HCT116 (cell line): ENCODE results near the gene DEPDC4.

Experiments
- FOSL1 ChIP-seq: IDR thresholded peaks from 2 replicates; pipeline ENCODE4 v1.6.1; 2012; ENCODE audit warnings: low read depth
- POLR2A ChIP-seq: IDR thresholded peaks from 2 replicates; pipeline ENCODE4 v1.7.0; 2011; ENCODE audit warnings: borderline replicate concordance; ENCODE audit not compliant: insufficient read depth, insufficient read length; ENCODE audit errors: extremely low read depth
- POLR2AphosphoS5 ChIP-seq: IDR thresholded peaks from 2 replicates; pipeline ENCODE4 v1.6.1; 2011; ENCODE audit warnings: mild to moderate bottlenecking, low read depth, low read length, moderate library complexity
- RAD21 ChIP-seq: IDR thresholded peaks from 2 replicates; pipeline ENCODE4 v1.6.1; 2012; ENCODE audit warnings: low read depth, mild to moderate bottlenecking
- SIN3A ChIP-seq: IDR thresholded peaks from 2 replicates; pipeline ENCODE4 v1.6.1; 2012; ENCODE audit warnings: low read depth
- TCF7L2 ChIP-seq: IDR thresholded peaks from 2 replicates; pipeline ENCODE4 v1.7.0; 2011; ENCODE audit warnings: borderline replicate concordance, inconsistent platforms; ENCODE audit not compliant: insufficient read depth, insufficient read length; ENCODE audit errors: extremely low read depth
- ZNF274 ChIP-seq: fragments of 200-500 bp; sonication (Bioruptor generic); IDR thresholded peaks from 2 replicates; pipeline ENCODE4 v1.6.1; 2014; ENCODE audit warnings: mild to moderate bottlenecking, low read depth, low read length, inconsistent platforms
- TF ChIP-seq, protein P1 (sequence below): IDR thresholded peaks from 2 replicates; pipeline ENCODE4 v1.6.1; 2012; ENCODE audit warnings: low read depth
- TF ChIP-seq, protein P2 (sequence below), 3 experiments: fragments of 200-600 bp in 1 of 3; sonication (generic) in 1 of 3; IDR thresholded peaks in 2 of 3; conservative IDR thresholded peaks in 1 of 3; 2 replicates each; pipeline ENCODE4 v1.5.1; 2012 to 2017; ENCODE audit warnings: low read depth in 2 of 3, low read length in 2 of 3, antibody characterized with exemption in 1 of 3, borderline replicate concordance in 1 of 3, control low read depth in 1 of 3, mild to moderate bottlenecking in 1 of 3, mixed read lengths in 1 of 3, mixed run types in 1 of 3, moderate library complexity in 1 of 3; ENCODE audit not compliant: insufficient read depth in 1 of 3
- TF ChIP-seq, protein P3 (sequence below): IDR thresholded peaks from 2 replicates; pipeline ENCODE4 v1.6.1; 2012
- TF ChIP-seq, protein P4 (sequence below): IDR thresholded peaks from 2 replicates; pipeline ENCODE4 v1.6.1; 2012

DNA sequence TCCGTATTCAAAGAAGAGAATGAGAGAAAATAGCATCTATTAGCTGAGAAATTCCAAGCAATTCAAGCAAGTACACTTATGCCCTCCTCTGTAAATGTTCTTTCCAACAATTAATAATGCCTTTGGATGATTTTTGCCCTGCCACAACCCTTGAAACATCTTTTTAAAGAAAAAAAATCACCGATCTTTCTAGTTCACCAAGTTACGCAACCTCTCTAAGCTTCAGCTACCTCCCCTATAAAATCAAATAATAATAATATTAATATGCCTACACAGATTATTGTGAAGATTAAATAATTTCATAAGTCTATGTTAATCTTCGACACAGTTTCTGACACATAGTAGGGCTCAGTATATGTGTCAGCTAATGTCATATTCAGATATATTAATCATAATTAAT is 19.1 kb downstream of the DEPDC4 start:
- TF ChIP-seq, protein P1, sequence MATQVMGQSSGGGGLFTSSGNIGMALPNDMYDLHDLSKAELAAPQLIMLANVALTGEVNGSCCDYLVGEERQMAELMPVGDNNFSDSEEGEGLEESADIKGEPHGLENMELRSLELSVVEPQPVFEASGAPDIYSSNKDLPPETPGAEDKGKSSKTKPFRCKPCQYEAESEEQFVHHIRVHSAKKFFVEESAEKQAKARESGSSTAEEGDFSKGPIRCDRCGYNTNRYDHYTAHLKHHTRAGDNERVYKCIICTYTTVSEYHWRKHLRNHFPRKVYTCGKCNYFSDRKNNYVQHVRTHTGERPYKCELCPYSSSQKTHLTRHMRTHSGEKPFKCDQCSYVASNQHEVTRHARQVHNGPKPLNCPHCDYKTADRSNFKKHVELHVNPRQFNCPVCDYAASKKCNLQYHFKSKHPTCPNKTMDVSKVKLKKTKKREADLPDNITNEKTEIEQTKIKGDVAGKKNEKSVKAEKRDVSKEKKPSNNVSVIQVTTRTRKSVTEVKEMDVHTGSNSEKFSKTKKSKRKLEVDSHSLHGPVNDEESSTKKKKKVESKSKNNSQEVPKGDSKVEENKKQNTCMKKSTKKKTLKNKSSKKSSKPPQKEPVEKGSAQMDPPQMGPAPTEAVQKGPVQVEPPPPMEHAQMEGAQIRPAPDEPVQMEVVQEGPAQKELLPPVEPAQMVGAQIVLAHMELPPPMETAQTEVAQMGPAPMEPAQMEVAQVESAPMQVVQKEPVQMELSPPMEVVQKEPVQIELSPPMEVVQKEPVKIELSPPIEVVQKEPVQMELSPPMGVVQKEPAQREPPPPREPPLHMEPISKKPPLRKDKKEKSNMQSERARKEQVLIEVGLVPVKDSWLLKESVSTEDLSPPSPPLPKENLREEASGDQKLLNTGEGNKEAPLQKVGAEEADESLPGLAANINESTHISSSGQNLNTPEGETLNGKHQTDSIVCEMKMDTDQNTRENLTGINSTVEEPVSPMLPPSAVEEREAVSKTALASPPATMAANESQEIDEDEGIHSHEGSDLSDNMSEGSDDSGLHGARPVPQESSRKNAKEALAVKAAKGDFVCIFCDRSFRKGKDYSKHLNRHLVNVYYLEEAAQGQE = no peak
- TF ChIP-seq, protein P2, sequence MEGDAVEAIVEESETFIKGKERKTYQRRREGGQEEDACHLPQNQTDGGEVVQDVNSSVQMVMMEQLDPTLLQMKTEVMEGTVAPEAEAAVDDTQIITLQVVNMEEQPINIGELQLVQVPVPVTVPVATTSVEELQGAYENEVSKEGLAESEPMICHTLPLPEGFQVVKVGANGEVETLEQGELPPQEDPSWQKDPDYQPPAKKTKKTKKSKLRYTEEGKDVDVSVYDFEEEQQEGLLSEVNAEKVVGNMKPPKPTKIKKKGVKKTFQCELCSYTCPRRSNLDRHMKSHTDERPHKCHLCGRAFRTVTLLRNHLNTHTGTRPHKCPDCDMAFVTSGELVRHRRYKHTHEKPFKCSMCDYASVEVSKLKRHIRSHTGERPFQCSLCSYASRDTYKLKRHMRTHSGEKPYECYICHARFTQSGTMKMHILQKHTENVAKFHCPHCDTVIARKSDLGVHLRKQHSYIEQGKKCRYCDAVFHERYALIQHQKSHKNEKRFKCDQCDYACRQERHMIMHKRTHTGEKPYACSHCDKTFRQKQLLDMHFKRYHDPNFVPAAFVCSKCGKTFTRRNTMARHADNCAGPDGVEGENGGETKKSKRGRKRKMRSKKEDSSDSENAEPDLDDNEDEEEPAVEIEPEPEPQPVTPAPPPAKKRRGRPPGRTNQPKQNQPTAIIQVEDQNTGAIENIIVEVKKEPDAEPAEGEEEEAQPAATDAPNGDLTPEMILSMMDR (IDR thresholded peaks at IDR 0.05 in 2 of 3, conservative IDR thresholded peaks at IDR 0.05 in 1 of 3; ENCODE audit: borderline replicate concordance in 1 of 3, insufficient read depth in 1 of 3, low read depth in 2 of 3, low read length in 2 of 3) = no peak
- TF ChIP-seq SIN3A (no peak), POLR2A (no peak), POLR2AphosphoS5 (no peak), TCF7L2 (no peak), FOSL1 (no peak), ZNF274 (no peak), RAD21 (no peak)
- TF ChIP-seq, protein P3, sequence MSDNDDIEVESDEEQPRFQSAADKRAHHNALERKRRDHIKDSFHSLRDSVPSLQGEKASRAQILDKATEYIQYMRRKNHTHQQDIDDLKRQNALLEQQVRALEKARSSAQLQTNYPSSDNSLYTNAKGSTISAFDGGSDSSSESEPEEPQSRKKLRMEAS = no peak
- TF ChIP-seq, protein P4, sequence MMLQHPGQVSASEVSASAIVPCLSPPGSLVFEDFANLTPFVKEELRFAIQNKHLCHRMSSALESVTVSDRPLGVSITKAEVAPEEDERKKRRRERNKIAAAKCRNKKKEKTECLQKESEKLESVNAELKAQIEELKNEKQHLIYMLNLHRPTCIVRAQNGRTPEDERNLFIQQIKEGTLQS = no peak
